Transverse colon (tissue), 4 donors: ENCODE results near the gene RAP1GAP2. TPM values are rescaled to one million over a fixed set of nuclear protein-coding genes. Genes with fewer than 3 reads are reported as not detected.

Experiments used
- DNase-seq: peaks from one replicate; pipeline ENCODE4 v3.0.0-alpha.2; 2019
- H3K27ac ChIP-seq, 4 donors: fragments of 200-600 bp; sonication (generic); 2 replicates each; pipeline ENCODE4 v1.5.1; 2016 to 2018; ENCODE audit warnings: inconsistent platforms in 4 of 4
- H3K27me3 ChIP-seq: fragments of 200-600 bp; sonication (generic); 2 replicates; pipeline ENCODE4 v1.5.1; 2017; ENCODE audit warnings: inconsistent platforms
- H3K36me3 ChIP-seq, 4 donors: fragments of 200-600 bp; sonication (generic); 2 replicates each; pipeline ENCODE4 v1.5.1; 2017 to 2019; ENCODE audit warnings: inconsistent platforms in 4 of 4
- H3K4me1 ChIP-seq, 4 donors: fragments of 200-600 bp; sonication (generic); 2 replicates each; pipeline ENCODE4 v1.5.1; 2017 to 2020; ENCODE audit warnings: inconsistent platforms in 4 of 4
- H3K4me3 ChIP-seq, 4 donors: fragments of 200-600 bp; sonication (generic); 1 replicate in 1 of 4; 2 replicates in 3 of 4; pipeline versions ENCODE4 v1.5.1 to v1.6.1; 2017 to 2019; ENCODE audit warnings: inconsistent platforms in 4 of 4
- H3K9me3 ChIP-seq, 2 donors: fragments of 200-600 bp; sonication (generic); 2 replicates each; pipeline ENCODE4 v1.5.1; 2017 to 2019; ENCODE audit warnings: inconsistent platforms in 2 of 2
- CTCF ChIP-seq, 5 experiments: fragments of 200-600 bp in 3 of 5; fragments of 450-650 bp in 2 of 5; sonication (generic) in 3 of 5; IDR thresholded peaks; 1 replicate in 2 of 5; 2 replicates in 3 of 5; pipeline ENCODE4 v1.5.1; 2016 to 2017; ENCODE audit warnings: antibody characterized with exemption in 5 of 5, inconsistent platforms in 3 of 5, mild to moderate bottlenecking in 2 of 5, moderate library complexity in 1 of 5
- EP300 ChIP-seq: sonication (generic); formaldehyde crosslinking; IDR thresholded peaks from one replicate; pipeline ENCODE4 v1.6.1; 2017; ENCODE audit warnings: antibody characterized with exemption, low read depth
- POLR2A ChIP-seq: fragments of 450-650 bp; IDR thresholded peaks from one replicate; pipeline ENCODE4 v1.6.1; 2016; ENCODE audit warnings: antibody characterized with exemption, mild to moderate bottlenecking, moderate library complexity
- POLR2AphosphoS5 ChIP-seq, 3 donors: sonication (generic); formaldehyde crosslinking; IDR thresholded peaks; one replicate each; pipeline ENCODE4 v1.6.1; 2016; ENCODE audit warnings: antibody characterized with exemption in 3 of 3
- WGBS, 2 donors: methylation state at CpG; one replicate each; pipeline ENCODE4 v1.1.5; 2018; ENCODE audit warnings: low coverage in 1 of 2; 5-methylcytosine and 5-hydroxymethylcytosine counted together
- in situ Hi-C, 4 donors: fragments of 200-750 bp; cut with MboI; loops; one replicate each; pipeline versions ENCODE4 v1.15.0 to v1.15.1; 2017; ENCODE audit warnings: low sequenced_read_pairs in 3 of 4, low pct_ligation_motif_present in 1 of 4, low pct_unique_long_range_greater_than_20kb in 1 of 4
- intact Hi-C: fragments of 100-400 bp; cut with DNase I; formaldehyde crosslinking; loops from one replicate; pipeline ENCODE4 v1.15.1; 2023; ENCODE audit warnings: low total_unique reads
- total RNA-seq, 4 donors: library from RNA; depleted of rRNA; stranded (reverse); fragments of >200 nt; gene quantifications; one replicate each; pipeline ENCODE4 v1.1.0, GENCODE V29; 2016

RAP1GAP2 gene
- total RNA-seq, 4 donors from 2014 or later = 23.0 to 39.6 (median 33.9) TPM

DNA sequence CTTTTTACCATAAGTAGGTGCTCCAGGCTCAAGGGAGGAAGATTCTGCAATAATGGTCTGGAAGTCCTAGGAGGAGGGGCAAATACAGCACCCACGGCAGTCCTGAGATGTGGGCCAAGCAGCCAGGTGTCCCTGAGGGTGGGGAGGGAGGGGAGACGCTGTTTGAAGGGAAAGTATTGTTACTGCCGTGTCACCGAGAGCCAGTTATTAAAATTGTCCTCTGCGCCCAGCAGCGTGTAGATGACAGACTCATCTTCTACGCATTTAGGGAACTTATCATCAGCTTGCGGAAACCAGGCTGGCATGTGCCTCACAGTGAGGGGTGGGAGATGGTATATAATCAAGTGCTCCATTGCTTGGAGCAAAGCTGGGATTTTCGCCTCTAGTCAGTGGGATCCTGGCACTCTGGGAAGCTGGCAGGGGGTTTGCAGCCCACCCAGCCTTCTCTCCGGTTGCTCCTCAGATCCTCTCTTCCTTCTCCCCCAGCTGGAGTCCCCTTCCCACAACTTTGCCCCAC is 162.5 kb downstream of the RAP1GAP2 start:
- Histone ChIP-seq H3K9me3 (no peaks in the 10 kb centered on the region), H3K4me3 (no peak overlapping the region), H3K27ac (peak overlapping the region in 2 of 4 donors; percentile 27 to 77), H3K27me3 (no peaks in the 10 kb centered on the region), H3K4me1 (peaks cover 4 to 56% (median 23%) of the 10 kb centered on the region in 4 donors), H3K36me3 (no peaks in the 10 kb centered on the region)
- DNase-seq = no peak
- TF ChIP-seq POLR2A (no peak), EP300 (no peak), POLR2AphosphoS5 (IDR thresholded peaks at IDR 0.05) (no peak), CTCF (IDR thresholded peaks at IDR 0.05) (no peak)
- intact Hi-C loops = no loop called here
- WGBS, 2 donors = 85 to 100% methylated on average over 1 to 10 of the region's 10 CpGs
- in situ Hi-C loops = no loop called here

DNA sequence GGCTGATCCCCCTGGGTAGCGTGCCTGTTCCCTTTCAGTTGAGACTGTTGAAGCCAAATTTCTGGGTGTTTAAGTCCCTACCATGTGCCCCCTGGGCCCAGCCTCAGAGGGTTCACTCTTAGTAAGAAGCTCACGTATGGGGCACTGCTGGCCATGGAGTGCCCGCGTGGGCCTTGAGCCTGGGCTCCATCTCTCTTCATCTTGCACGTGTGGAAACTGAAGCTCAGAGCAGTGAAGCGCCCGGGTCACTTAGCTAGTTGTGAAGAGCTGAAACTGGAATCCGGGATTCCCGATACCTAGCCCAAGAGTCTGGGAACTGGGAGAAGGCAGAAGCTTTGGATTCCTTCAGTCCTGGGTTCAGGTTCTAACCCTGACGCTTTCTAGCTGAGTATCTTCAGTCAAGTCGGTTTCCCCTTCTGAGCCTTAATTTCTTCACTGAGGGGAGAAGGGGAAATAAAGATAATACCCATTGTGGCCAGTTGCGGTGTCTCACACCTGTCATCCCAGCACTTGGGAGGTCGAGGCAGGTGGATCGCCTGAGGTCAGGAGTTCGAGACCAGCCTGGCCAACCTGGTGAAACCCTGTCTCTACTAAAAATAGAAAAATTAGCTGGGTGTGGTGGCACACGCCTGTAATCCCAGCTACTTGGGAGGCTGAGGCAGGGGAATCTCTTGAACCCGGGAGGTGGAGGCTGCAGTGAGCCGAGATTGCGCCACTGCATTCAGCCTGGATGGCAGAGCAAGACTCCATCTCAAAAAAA is 163.3 kb downstream of the RAP1GAP2 start:
- no peak for DNase-seq
- Histone ChIP-seq H3K4me1 (peaks cover 4 to 56% (median 23%) of the 10 kb centered on the region in 4 donors), H3K36me3 (no peaks in the 10 kb centered on the region), H3K4me3 (no peak overlapping the region), H3K27me3 (no peaks in the 10 kb centered on the region), H3K27ac (peak overlapping the region in 3 of 4 donors; percentile 27 to 83 (median 77)), H3K9me3 (no peaks in the 10 kb centered on the region)
- intact Hi-C loops = no loop called here
- in situ Hi-C loops = no loop called here
- WGBS, 2 donors = 83 to 84% methylated on average over 8 to 19 of the region's 19 CpGs
- TF ChIP-seq EP300 (no peak), POLR2A (no peak), POLR2AphosphoS5 (IDR thresholded peaks at IDR 0.05) (no peak), CTCF (IDR thresholded peaks at IDR 0.05) (no peak)

GRCh38 chr17:2961446-2961845 is 165.2 kb downstream of the RAP1GAP2 start:
- no peak for DNase-seq
- Histone ChIP-seq H3K27ac (peak overlapping the region; percentile 69 to 83 (median 77)), H3K9me3 (no peaks in the 10 kb centered on the region), H3K4me1 (peaks cover 4 to 42% (median 22%) of the 10 kb centered on the region in 4 donors), H3K27me3 (no peaks in the 10 kb centered on the region), H3K36me3 (no peaks in the 10 kb centered on the region), H3K4me3 (no peak overlapping the region)
- 93 to 97% methylated on average over 4 to 8 of the region's 8 CpGs for WGBS, 2 donors
- intact Hi-C loops (no loop called here), in situ Hi-C loops (no loop called here)
- no peak for TF ChIP-seq CTCF (IDR thresholded peaks at IDR 0.05)
- TF ChIP-seq EP300 = no peak
- TF ChIP-seq POLR2A = no peak
- TF ChIP-seq POLR2AphosphoS5 (IDR thresholded peaks at IDR 0.05) = no peak

DNA sequence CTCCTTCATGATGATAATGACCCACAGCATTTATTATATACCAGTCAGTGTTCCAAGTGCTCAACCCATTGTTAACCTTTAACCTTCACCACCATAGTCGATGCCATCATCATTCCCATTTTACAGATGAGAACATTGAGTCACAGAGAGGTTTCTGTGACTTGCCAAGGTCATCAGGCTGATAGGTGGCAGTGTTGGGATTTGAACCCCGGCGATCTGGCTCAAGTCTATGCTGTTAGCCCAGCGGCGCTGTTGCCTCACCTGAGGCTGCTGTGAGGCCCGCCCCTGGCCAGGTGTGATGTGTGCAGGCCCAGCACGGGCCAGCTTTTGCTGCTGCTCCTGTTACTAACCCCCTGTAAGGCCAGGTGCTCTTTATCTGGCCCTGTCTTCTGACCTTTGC is 166.0 kb downstream of the RAP1GAP2 start:
- in situ Hi-C loops (no loop called here), intact Hi-C loops (no loop called here)
- no peaks in the 10 kb centered on the region for H3K27me3 ChIP-seq
- TF ChIP-seq CTCF (IDR thresholded peaks at IDR 0.05) (no peak), POLR2A (no peak), EP300 (no peak), POLR2AphosphoS5 (IDR thresholded peaks at IDR 0.05) (no peak)
- no peaks in the 10 kb centered on the region for H3K9me3 ChIP-seq
- H3K4me3 ChIP-seq = no peak overlapping the region
- H3K27ac ChIP-seq = no peak overlapping the region
- no peaks in the 10 kb centered on the region for H3K36me3 ChIP-seq
- no peak for DNase-seq
- 86 to 90% methylated on average over 2 to 7 of the region's 7 CpGs for WGBS, 2 donors
- H3K4me1 ChIP-seq = peaks cover 4 to 34% (median 18%) of the 10 kb centered on the region in 4 donors
